SH-SY5Y (cell line): ENCODE results near the gene CYB5RL.

Source experiments
- GATA2 ChIP-seq: IDR thresholded peaks from 2 replicates; pipeline ENCODE4 v1.6.1; 2011; ENCODE audit warnings: mild to moderate bottlenecking, low read depth, low read length
- GATA3 ChIP-seq: IDR thresholded peaks from 2 replicates; pipeline ENCODE4 v1.6.1; 2011; ENCODE audit warnings: low read depth, mild to moderate bottlenecking, low read length, moderate library complexity

GRCh38 chr1:54191525-54191924 lies 8.3 kb downstream of the CYB5RL start:
- TF ChIP-seq GATA2: no peak
- no peak for TF ChIP-seq GATA3
